ENCODE data around the gene FUT9.
"Not testable (repeated sequence)": the region's sequence is repeated elsewhere in the genome, so short reads cannot be mapped to it uniquely, and the experiment has no call there.

FUT9 gene

DNA sequence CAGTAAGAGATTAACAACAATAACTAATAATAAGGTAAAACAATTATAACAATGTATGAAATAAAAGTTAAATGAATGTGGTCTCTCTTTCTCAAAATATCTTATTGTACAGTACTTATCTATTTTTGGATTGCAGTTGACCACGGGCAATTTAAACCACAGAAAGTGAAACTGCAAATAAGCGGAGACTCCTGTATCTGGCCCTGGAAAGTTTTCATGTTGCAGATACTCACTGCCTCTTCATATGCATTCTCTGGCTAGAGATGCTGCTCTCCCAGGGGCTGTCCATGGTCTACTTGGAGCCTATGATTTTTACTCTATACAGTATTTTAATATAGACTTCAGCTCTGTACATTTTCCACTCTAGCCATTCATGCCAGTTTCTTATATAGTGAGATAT, 230.8 kb downstream of the FUT9 start:
- no peak for DNase-seq (ENCODE audit: low read depth, low spot score)

DNA sequence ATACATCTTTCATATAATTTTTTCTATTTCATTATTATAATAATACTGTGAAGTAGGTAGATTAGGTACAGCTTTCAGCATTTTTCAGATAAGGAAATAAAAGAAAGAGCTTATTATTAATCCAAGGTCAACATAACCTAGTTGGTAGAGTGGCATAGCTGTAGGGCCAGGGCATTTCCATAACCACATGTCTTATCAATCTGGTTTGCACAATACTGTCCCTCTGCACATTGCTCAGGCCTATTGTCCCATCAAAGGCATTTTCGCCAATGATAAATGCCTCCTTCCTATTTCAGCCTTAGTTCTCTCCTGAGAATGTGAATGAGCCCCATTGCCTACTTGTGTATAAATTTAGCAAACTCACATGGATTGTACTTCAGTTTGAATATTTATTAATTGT, 234.0 kb downstream of the FUT9 start:
- H3K4me3 ChIP-seq (ENCODE audit: low read length): no peak overlapping the region
- DNase-seq (ENCODE audit: low read depth, low spot score): no peak

More for the DNA sequence above, 230.8 kb downstream of the FUT9 start:
- no peak overlapping the region for H3K4me3 ChIP-seq (ENCODE audit: low read length)

DNA sequence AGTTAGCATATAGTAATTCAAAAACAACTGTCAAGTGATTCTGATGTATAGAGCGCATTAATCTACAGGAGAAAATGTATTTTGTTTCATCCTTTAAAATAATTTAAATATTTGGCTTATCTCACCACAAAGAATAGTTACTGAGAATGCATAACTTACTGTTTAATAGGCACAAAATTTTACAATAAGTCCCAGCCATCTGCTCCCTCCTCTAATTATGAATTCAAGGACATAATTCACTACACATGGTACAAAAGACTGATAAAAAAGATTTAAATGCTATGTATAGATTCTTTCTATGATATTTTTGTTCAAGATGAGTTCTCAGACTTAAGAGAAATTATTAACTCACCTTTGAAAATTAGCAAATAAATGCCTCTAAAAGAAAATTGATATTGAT, 242.0 kb downstream of the FUT9 start:
- no peak overlapping the region for H3K4me3 ChIP-seq (ENCODE audit: low read length)
- no peak for DNase-seq (ENCODE audit: low read depth, low spot score)

DNA sequence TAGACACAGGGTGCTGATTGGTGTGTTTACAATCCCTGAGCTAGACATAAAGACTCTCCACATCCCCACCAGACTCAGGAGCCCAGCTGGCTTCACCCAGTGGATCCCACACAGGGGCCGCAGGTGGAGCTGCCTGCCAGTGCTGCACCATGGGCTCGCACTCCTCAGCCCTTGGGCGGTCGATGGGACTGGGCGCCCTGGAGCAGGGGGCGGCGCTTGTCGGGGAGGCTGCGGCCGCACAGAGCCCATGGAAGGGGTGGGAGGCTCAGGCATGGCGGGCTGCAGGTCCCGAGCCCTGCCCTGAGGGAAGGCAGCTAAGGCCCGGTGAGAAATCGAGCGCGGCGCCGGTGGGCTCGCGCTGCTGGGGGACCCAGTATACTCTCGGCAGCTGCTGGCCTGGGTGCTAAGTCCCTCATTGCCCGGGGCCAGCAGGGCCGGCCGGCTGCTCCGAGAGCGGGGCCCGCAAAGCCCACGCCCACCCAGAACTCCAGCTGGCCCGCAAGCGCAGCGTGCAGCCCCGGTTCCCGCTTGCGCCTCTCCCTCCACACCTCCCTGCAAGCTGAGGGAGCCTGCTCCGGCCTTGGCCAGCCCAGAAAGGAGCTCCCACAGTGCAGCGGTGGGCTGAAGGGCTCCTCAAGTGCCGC, 245.1 kb downstream of the FUT9 start:
- not testable (repeated sequence) for DNase-seq (ENCODE audit: low read depth, low spot score); H3K4me3 ChIP-seq (ENCODE audit: low read length)

Data from Jurkat, Clone E6-1 (cell line).